Measurements from ENCODE around the gene CEACAM7.

DNA sequence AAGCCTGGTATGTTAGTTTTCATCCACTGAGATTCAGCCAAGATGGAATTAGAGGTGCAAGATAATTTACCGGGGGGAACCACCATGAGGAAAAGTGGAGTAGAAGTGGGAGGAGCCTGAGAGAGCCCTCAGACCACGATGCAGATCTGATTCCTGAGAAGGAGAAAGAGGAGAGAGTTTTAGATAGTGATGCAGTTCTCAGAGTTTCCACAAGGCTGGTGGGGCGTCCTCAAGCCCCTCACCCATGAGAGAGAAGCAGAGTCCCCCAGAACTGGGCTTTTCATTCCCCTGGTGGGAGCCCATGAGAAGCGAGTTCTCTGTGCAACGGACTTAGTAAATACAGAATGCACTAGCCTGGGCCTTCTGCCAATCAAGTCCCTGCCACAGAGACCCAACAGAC lies 38.4 kb upstream of the CEACAM7 start:
- TF ChIP-seq ZNF274 (IDR thresholded peaks at IDR 0.05; ENCODE audit: low read depth, low read length), result no peak
- no peak for TF ChIP-seq YY1 (IDR thresholded peaks at IDR 0.05; ENCODE audit: insufficient read depth, insufficient read length)
- no peak for TF ChIP-seq SUZ12 (IDR thresholded peaks at IDR 0.05; ENCODE audit: extremely low read depth, insufficient read depth, insufficient read length)
